ENCODE data around the gene RARS2. TPM values are rescaled to one million over a fixed set of nuclear protein-coding genes. Genes with fewer than 3 reads are reported as not detected.

The RARS2 gene
- total and polyA plus RNA-seq, 2 experiments from 2014 or later, result 53.2 to 75.0 TPM

DNA sequence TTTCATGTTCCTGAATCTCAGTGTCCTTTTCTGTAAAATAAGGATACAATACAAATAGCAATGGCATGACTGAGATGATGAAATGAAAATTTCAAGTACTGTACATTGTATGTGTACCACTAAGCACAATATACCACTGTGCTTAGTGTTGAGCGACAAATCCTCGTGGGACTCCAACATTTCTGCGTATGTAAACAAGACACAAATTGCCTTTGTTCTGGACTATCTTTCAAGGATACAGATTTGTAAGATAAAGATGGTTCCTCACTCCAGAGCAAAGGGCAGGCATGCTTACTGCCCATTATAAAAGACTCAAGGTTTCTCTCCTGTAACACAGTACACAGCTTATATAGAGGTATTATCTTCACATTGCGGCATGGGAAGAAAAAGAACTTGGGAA lies 6.0 kb downstream of the RARS2 start:
- WGBS (ENCODE audit: low lambda C conversion rate, missing lambda C conversion rate), result 63% methylated on average over 4 of the region's 4 CpGs

GRCh38 chr6:87575423-87575822 lies 14.4 kb downstream of the RARS2 start:
- peaks cover 20% of the 10 kb centered on the region for H4K20me1 ChIP-seq (ENCODE audit: insufficient read depth, poor library complexity, severe bottlenecking)
- H3K9me3 ChIP-seq (ENCODE audit: low read depth), result no peaks in the 10 kb centered on the region
- peaks cover 90% of the 10 kb centered on the region for H3K79me2 ChIP-seq
- no peak for DNase-seq (ENCODE audit: low spot score)
- TF ChIP-seq EZH2 (IDR thresholded peaks at IDR 0.05; ENCODE audit: borderline replicate concordance), result no peak
- TF ChIP-seq, protein P1, sequence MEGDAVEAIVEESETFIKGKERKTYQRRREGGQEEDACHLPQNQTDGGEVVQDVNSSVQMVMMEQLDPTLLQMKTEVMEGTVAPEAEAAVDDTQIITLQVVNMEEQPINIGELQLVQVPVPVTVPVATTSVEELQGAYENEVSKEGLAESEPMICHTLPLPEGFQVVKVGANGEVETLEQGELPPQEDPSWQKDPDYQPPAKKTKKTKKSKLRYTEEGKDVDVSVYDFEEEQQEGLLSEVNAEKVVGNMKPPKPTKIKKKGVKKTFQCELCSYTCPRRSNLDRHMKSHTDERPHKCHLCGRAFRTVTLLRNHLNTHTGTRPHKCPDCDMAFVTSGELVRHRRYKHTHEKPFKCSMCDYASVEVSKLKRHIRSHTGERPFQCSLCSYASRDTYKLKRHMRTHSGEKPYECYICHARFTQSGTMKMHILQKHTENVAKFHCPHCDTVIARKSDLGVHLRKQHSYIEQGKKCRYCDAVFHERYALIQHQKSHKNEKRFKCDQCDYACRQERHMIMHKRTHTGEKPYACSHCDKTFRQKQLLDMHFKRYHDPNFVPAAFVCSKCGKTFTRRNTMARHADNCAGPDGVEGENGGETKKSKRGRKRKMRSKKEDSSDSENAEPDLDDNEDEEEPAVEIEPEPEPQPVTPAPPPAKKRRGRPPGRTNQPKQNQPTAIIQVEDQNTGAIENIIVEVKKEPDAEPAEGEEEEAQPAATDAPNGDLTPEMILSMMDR (IDR thresholded peaks at IDR 0.05; ENCODE audit: poor library complexity), result no peak
- no peak for TF ChIP-seq EZH2phosphoT487 (IDR thresholded peaks at IDR 0.05; ENCODE audit: low read depth, severe bottlenecking, unreplicated experiment)
- no peak overlapping the region for H2AFZ ChIP-seq
- H3K4me1 ChIP-seq (ENCODE audit: insufficient read depth), result peaks cover 10% of the 10 kb centered on the region
- H3K4me2 ChIP-seq, result no peak overlapping the region
- WGBS (ENCODE audit: low lambda C conversion rate, missing lambda C conversion rate), result 77% methylated on average over 2 of the region's 2 CpGs
- no peaks in the 10 kb centered on the region for H3K9me2 ChIP-seq (replicated peaks; ENCODE audit: insufficient read depth)
- H3K27ac ChIP-seq, result no peak overlapping the region
- no peak overlapping the region for H3K4me3 ChIP-seq
- H3K36me3 ChIP-seq (replicated peaks; ENCODE audit: insufficient read depth, low read depth), result no peaks in the 10 kb centered on the region
- H3K27me3 ChIP-seq, result no peaks in the 10 kb centered on the region

More for the DNA sequence above, 6.0 kb downstream of the RARS2 start:
- H3K4me1 ChIP-seq (ENCODE audit: insufficient read depth), result peaks cover 27% of the 10 kb centered on the region
- no peak overlapping the region for H3K4me3 ChIP-seq
- H2AFZ ChIP-seq, result no peak overlapping the region
- H4K20me1 ChIP-seq (ENCODE audit: insufficient read depth, poor library complexity, severe bottlenecking), result peaks cover 30% of the 10 kb centered on the region
- H3K4me2 ChIP-seq, result peak overlapping the region; percentile 50
- no peaks in the 10 kb centered on the region for H3K9me3 ChIP-seq (ENCODE audit: low read depth)
- no peak for DNase-seq (ENCODE audit: low spot score)
- H3K27me3 ChIP-seq, result no peaks in the 10 kb centered on the region
- no peaks in the 10 kb centered on the region for H3K36me3 ChIP-seq (replicated peaks; ENCODE audit: insufficient read depth, low read depth)
- H3K79me2 ChIP-seq, result peaks cover 98% of the 10 kb centered on the region
- no peak for TF ChIP-seq EZH2phosphoT487 (IDR thresholded peaks at IDR 0.05; ENCODE audit: low read depth, severe bottlenecking, unreplicated experiment)
- TF ChIP-seq, protein P1 (IDR thresholded peaks at IDR 0.05; ENCODE audit: poor library complexity), result no peak
- TF ChIP-seq EZH2 (IDR thresholded peaks at IDR 0.05; ENCODE audit: borderline replicate concordance), result no peak
- peak overlapping the region; percentile 12 for H3K27ac ChIP-seq
- H3K9me2 ChIP-seq (replicated peaks; ENCODE audit: insufficient read depth), result no peaks in the 10 kb centered on the region

DNA sequence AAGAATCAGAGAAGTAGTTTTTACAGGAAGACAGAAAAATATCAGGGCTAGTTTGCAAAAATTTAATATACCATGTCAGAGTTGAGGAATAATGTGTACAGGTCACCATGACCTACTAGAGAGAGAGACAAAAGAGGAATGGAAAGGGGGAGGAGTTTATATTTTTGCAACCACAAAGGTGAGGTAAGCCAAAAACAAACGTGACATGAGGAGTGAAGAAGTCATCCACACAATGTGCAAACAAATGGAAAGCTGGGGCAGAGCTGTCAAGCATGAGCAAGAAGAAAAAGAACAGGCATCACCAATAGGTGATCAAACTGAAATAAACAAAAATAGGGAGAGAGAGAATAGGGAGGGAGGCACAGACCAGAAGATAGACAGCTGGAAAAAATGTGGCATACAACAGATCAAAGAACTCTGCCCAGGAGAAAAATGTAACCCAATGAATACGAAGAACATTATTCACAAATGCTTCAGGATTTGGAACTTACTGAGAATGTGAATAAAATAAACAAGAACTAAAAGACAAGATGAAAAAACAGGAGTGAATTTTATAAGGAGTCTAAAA lies 15.5 kb downstream of the RARS2 start:
- TF ChIP-seq EZH2phosphoT487 (IDR thresholded peaks at IDR 0.05; ENCODE audit: low read depth, severe bottlenecking, unreplicated experiment) (no peak), EZH2 (IDR thresholded peaks at IDR 0.05; ENCODE audit: borderline replicate concordance) (no peak)
- TF ChIP-seq, protein P1 (IDR thresholded peaks at IDR 0.05; ENCODE audit: poor library complexity), result no peak
- H3K9me3 ChIP-seq (ENCODE audit: low read depth), result no peaks in the 10 kb centered on the region
- H3K4me1 ChIP-seq (ENCODE audit: insufficient read depth), result peaks cover 10% of the 10 kb centered on the region
- no peaks in the 10 kb centered on the region for H3K27me3 ChIP-seq
- H3K4me3 ChIP-seq, result no peak overlapping the region
- H4K20me1 ChIP-seq (ENCODE audit: insufficient read depth, poor library complexity, severe bottlenecking), result peaks cover 20% of the 10 kb centered on the region
- no peak overlapping the region for H2AFZ ChIP-seq
- no peaks in the 10 kb centered on the region for H3K36me3 ChIP-seq (replicated peaks; ENCODE audit: insufficient read depth, low read depth)
- H3K27ac ChIP-seq, result peak overlapping the region; percentile 57
- H3K4me2 ChIP-seq, result no peak overlapping the region
- no peaks in the 10 kb centered on the region for H3K9me2 ChIP-seq (replicated peaks; ENCODE audit: insufficient read depth)
- DNase-seq (ENCODE audit: low spot score), result no peak
- WGBS (ENCODE audit: low lambda C conversion rate, missing lambda C conversion rate), result 68% methylated on average over 2 of the region's 2 CpGs
- H3K79me2 ChIP-seq, result peaks cover 92% of the 10 kb centered on the region
